ENCODE measurements around the gene GSK3B.
"Not testable (repeated sequence)": the region's sequence is repeated elsewhere in the genome, so short reads cannot be mapped to it uniquely, and the experiment has no call there.

GSK3B gene

DNA sequence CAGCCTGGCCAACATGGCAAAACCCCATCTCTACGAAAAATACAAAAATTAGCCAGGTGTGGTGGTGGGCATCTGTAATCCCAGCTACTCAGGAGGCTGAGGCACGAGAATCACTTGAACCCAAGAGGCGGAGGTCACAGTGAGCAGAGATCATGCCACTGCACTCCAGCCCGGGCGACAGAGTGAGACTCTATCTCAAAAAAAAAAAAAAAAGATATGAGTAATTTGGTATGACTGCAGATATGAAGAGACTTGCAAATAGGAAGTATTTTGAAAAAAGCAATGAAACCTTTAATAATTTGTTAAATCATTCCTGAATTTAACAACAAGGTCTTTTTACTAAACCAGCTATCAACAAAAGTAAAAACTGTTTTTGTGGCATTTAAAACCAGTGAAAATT lies 42.7 kb downstream of the GSK3B start:
- not testable (repeated sequence) for DNase-seq

DNA sequence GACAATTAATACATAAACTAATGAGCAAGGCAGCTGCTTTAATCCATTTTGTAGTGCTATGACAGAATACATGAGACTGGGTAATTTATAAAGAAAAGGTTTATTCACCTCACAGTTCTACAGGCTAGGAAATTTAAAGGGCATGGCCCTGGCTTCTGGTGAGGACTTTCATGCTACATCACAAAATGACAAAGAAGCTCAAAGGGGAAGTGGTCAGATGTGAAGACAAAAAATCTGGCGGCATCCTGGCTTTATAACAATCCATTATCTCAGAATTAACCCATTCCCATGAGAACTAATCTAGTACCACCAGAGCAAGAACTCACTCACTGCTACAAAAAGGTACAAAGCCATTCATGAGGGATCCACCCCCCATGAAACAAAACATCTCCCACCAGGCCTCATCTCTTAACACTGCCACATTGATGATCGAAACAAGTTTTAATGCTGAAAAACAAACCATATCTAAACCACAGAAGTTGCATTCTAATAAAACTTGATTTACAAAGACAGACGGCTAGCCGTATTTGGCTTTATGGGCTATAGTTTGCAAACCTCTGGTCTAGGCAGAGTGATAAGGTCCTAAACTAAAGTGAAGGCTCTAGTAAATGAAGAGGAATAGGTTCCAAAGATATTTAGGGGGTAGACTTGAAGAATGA lies 44.2 kb downstream of the GSK3B start:
- no peak for DNase-seq

DNA sequence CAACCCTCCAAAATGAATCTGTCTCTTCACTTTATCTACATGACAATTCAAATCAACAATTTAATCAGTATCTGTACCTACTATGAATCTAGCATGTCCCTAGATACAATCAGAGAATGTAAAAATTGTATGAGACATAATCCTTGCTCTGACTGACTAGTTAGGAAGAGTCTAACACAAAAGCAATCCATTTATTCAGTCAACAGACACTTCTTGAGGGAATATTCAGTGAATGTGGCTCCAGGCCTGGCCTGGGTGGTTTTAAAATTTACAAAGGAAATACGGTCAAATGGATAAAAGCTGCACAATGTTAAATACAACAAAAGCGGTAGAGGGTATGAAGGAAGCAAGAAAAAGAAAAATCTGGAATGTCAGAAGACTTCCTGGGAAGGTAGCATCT lies 45.2 kb downstream of the GSK3B start:
- DNase-seq = no peak

DNA sequence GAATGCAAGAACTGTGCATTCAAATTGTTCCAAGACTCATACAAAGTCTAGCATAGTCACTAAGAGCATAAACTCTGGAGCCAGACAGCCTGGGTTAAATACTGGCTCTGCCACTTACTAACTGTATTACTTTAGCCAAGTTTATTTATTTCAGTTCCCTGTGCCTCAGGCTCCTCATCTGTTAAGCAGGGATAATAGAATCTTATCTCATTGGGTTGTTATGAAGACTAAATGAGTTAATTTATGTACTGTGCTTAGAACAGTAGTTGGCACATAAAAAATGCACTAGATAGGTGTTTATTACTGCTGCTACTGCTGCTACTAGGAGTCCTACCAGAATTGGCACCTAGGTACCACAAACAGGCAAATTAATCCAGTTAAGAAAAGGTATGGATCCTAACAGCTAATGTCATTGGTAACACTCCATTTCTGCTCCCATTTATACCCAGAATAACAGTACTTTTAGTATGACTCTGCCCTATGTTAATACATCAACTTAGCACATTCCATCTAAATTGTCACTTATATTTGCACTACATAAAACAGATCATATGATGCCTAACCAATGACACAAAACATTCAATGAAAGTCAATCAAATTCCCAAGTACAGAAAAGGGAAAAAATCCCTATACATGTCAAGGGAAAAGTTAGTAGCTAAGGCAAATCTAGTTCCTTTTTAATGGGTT lies 45.7 kb downstream of the GSK3B start:
- DNase-seq = no peak

DNA sequence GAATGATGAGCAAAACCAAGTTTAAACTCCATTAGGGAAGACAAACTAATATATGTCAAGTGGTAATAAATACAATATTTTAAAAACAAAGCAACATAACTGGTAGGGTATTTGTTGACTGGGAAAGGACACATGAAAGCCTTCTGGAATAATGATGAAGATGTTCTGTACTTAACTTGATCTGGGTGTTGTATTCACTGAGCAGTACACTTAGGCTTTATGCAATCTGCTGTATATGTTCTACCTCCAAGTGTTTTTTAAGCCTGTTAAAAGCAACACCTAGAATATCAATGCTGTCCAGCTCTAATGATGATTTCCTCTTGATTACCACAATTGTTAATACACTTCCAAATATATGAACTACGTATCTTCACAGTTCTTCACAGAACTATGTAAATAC lies 46.6 kb downstream of the GSK3B start:
- no peak for DNase-seq

DNA sequence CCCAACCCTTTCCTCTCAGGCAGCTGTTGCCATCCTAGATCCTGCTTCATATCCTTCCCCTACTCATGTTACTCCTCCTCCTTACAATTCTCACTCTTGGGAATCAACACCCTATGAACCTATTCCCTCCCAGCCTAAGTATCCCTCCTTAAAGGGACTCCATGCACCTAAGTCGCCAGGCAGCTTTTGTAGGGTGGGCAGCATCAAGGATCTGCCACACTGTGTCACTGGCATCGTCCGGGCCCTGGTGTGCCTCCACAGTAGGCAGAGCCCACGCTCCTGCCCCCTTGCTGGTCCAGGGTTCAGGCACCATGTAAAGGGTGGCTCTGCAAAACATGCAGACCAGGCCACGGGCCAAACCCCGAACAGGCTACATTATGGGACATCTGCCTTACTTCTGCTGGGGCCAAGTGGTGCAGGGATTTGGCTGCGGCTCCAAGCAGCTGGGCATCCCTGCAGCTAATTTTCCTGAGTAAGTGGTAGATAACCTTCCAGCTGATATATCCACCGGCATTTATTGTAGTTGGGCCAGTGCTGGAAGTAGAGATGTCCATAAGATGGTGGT lies 53.4 kb downstream of the GSK3B start:
- DNase-seq = no peak

DNA sequence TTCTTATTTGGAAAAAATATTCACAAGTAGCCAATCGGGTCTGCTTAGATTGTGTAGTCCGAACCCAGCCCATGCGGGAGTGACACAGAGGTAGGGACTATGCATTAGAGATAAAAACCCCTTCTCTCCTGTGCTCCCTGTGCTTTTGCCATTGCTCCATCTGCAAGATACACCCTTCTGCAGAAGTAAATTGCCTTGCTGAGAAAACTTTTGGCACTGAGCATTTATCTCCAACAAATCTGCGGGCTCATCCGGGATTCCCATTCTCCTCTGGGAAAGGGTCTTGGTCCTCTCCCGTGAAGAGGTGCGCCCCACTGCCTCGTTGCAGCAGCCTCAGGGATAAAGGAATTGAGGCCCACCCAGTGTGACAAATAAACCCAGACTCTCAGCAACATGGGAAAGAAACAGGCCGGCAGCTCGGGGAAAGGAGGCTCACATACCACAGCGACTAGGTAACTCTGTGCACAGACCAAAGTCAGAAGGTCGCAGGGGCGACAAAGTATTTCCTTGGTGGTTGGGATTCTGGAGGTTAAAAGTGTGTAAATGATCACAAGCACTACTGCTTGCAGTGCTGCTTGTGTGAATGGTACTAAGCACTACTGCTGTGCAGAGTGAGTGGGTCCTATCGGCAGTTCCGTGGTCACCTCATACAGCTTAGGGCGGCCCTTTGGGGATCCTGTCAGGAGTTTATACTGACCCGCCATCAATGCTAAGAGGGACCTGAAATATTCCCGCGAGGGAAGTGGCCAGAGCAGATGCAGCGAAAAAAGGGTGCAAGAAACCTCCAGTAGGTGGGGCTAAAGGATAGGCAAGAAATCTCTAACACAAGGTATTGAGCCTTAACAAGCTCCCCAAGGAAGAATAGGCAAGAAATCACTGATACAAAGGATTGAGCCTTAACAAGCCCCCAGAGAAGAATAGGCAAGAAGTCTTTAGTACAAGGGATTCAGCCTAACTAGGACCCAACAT lies 54.3 kb downstream of the GSK3B start:
- DNase-seq = peak; percentile 26

DNA sequence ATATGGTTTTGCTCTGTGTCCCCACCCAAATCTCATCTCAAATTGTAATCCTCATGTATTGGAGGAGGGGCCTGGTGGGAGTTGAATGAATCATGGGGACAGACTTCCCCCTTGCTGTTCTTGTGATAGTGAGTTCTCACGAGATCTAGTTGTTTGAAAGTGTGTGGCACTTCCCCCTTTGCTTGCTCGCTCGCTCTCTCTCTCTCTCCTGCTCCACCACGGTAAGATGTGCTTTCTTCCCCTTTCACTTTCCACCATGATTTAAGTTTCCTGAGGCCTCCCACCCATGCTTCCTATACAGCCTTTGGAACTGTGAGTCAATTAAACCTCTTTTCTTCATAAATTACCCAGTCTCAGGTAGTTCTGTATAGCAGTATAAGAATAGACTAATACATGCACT lies 60.7 kb downstream of the GSK3B start:
- no peak for DNase-seq

DNA sequence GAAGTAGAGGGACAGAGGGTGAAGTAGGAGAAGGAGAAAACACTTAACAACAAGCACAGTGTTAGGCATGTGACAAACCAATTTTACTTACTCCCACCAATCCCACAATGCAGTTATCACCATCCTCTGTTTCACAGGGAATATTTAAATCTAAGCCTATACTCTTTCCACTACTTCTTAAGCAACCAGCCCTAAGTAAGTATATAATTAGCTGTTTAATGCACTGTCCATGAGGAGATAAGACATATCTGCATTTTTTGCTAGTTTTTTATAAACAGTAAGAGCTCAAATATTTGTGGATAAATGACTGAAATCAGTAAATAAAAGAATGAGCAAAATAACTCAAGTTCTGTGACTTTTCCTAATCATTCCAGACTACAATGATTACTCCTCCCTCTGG lies 62.7 kb downstream of the GSK3B start:
- DNase-seq = no peak

DNA sequence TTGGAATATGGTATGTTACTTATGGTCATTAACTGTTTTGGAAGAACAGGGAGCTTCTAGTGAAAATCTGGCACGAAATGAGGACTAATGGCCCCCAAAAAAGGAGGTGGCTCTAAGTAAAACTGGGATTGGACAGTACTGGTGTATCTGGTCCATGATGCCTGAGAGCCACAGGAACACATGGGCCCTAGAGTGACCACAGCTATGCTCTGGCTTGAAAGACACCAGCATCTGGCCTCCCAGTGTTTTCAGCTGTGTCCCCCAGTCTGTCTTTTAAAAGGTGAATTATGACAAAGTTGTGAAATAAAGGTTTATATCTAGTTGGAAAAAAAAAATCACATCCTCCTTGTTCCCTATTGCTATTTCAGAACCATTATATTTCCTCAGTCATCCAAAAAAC lies 64.5 kb downstream of the GSK3B start:
- no peak for DNase-seq

DNA sequence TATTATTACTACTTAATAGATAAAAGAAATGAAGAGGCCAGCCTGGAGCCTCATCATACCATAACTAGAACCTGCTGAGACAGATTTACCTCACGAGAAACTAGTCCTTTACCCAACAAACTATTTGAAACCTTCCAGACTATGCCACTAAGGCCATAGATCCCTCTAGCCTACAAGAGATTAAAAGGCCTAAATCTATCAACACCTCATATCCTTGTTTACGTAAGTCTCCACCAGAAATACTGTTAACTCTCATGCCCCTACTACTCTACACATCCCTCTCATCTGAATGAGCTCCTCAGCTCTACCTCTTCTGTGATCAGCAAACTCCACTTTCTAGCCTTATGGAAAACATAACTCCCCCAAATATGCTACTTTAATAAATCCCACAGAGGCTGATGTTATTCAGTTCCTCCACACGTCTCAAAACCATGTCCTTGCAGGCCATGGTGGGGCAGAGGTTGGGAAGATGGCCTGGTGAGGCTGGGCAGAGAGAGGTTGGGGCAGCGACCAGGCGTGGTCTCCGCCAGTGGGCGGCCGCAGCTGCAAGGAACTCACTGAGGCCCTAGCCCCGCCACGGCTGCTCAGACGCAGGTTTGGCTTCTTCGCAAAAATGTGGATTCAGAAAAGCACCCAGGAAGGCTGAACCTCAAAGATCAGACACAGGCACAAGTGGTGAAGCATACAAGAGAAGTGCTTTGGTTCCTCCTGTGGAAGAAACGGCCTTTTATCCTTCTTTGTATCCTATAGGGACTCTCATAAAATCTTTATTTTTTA lies 65.8 kb downstream of the GSK3B start:
- DNase-seq = no peak

DNA sequence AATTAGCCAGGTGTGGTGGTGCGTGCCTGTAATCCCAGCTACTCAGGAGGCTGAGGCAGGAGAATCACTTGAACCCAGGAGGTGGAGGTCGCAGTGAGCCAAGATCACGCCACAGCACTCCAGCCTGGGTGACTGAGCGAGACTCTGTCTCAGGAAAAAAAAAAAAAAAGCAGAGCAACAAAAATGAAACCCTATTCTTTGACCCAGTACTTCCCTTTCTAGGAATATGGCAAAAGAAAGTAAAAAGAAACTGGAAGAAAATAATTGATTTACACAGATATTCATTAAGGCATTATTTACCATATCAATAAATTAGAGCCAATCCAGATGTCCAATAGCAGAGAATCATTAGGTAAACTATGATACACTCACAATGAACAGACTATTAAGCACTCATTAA lies 67.0 kb downstream of the GSK3B start:
- no peak for DNase-seq

DNA sequence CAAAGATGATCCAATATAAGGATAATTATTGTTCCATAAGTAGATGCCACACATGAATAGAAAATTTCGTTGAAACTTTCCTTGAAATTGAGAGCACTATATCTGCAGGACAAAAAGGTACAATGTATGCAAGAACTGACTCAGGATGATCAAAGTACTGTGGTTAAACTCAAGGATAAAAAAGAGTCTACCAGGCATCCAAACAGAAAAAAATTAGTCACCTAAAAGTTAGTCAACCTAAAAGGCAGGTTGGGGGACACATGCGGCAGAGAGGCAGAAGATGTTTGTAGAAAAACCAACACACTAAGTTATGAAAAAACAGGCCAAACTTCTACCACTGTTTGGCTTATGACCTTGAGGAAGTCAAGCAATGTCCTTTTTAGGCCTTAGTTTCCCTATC lies 68.7 kb downstream of the GSK3B start:
- no peak for DNase-seq

DNA sequence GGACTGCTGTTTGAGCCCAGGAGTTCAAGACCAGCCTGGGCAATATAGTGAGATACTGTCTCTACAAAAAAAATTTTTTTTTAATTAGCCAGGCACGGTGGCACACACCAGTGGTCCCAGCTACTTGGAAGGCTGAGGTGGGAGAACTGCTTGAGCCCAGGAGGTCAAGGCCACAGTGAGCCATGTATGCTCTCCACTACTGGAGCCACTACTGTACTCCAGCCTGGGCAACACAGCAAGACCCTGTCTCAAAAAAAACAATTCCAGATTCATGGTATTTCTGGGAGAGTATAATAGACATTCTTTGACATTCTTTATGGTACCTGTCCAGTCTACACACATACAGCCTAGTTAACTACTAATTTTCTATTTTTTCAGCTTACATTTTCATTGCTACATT lies 70.1 kb downstream of the GSK3B start:
- DNase-seq = no peak

DNA sequence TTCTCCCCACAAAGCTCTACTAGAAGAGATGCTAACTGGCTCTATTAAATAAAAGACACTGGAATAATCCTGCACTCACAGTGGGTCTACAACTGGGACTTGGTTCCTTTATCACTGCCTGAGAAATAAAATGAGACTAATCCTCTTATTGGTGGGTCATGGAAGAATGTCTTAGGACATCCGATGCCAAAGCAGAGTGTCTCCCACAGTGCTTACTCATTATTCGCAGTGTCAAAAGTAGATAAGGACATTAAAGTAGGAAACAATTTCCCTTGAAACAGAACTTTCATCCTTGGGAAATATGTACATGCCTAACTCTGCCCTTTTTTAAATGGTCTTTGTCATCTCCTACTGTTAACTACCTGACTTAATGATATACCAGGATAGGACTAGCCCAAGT lies 71.5 kb downstream of the GSK3B start:
- peak; percentile 44 for DNase-seq

DNA sequence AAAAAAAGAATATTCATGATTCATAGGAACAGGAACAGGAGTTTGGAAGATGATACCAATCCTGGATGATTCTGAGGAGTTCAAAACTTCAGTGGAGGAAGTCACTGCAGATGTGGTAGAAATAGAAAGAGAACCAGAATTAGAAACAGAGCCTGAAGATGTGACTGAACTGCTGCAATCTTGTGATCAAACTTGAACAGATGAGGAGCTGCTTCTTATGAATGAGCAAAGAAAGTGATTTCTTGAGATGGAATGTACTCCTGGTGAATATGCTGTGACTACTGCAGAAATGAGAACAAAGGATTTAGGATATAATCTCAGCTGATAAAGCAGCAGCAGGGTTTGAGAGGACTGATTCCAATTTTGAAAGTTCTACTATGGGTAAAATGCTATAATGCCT lies 72.7 kb downstream of the GSK3B start:
- no peak for DNase-seq

DNA sequence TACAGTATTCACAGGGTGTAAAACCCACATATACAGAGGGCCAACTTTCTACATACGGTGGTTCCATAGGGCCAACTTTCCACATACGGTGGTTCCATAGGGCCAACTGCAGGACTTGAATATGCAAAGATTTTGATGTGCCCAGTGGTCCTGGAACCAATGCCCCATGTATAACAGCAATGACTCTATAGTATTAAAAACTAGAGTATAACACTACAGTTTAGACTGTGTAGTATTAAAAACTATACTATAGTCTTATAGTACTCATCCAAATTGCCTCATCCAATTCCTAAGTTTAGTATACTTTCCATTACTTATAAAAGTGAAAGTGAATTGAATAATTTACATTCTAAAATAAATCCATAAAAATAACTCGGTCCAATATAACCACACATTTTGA lies 75.9 kb downstream of the GSK3B start:
- no peak for DNase-seq

DNA sequence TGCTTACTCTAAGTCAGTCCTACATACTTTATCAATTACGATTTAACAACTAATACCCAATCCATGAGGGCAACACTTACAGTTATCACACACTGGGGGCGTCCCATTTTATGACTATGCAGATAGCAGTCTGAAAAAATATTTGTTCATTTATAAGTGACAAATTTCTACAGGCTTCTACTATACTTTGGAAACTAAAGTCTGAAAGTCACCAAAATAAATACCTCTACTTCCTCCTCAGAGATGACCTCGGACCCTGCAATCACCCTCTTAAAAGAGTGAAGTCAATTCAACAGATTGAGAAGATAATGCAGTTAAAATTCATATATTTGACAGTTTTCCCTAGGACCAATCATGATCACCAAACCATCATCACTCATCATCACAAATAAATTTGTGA lies 76.6 kb downstream of the GSK3B start:
- no peak for DNase-seq

DNA sequence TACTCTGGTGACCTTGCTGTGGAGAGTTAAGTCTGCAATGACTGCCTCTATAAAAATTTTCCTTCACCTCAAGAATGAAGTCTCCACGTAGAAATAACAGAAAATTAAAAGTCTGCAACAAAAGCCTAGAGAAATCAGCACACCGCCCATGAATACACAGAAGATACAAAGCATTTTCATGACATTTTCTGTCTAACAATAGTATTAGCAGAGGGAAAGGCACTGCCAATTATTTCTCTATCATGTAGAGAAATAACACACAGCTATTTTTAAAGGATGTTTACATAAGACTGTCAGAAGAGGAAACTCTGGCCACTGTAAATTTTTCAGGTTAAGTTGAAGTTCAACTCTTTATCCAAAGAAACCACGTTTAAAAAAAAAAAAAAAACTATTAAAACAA lies 80.8 kb downstream of the GSK3B start:
- DNase-seq = no peak

DNA sequence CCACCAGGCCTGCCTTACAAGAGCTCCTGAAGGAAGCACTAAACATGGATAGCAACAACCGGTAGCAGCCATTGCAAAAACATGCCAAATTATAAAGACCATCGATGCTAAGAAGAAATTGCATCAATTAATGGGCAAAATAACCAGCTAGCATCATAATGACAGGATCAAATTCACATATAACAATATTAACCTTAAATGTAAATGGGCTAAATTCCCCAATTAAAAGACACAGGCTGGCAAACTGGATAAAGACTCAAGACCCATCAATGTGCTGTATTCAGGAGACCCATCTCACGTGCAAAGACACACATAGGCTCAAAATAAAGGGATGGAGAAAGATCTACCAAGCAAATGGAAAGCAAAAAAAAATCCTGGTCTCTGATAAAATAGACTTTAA lies 88.5 kb downstream of the GSK3B start:
- not testable (repeated sequence) for DNase-seq

DNA sequence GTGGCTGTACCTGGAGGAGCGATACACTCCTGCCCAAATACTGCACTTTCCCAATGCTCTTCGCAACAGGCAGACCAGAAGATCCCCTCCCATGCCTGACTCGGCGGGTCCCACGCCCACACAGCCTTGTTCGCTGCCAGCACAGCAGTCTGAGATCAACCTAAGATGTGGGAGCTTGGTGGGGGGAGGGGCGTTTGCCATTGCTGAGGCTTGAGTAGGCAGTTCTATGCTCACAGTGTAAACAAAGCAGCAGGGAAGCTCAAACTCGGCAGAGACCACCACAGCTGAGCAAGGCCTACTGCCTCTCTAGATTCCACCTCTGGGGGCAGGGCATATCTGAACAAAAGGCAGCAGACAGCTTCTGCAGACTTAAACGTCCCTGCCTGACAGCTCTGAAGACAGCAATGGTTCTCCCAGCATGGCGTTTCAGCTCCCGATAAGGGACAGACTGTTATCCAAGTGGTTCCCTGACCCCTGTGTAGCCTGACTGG lies 90.2 kb downstream of the GSK3B start:
- DNase-seq = peak; percentile 60

DNA sequence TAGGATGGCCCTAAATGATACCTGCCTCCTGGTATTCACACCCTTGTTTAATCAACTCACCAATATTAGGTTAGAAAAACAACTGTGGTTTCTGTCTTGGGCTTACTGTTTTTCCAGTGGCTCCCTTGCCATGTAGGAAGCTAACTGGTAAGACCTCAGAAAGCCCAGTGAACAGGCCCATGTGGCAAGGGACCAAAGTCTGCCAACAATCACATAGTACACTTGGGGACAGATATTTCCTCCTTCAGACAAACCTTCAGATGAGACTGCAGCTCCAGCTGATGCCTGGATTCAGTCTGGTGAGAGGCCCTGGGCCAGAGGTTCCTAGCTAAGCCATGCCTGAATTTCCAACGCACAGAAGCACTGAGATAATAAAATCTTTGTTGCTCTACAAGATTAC lies 96.1 kb downstream of the GSK3B start:
- DNase-seq = no peak

DNA sequence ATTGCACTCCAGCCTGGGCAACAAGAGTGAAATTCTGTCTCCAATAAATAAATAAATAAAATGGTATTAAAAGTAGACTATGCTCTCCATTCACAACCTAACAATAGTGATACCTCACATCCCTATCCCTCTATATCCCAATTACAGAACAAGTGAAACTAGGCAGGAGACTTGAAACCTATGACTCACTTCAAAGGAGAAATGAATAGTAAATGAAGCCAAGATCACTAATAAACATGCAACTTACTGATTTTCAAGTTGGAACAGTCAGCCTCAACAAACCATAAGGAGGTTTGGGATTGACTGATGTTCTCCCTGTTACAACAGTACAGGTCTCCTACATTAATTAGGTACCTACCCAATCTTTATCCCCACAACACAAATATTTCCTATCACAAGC lies 103.4 kb downstream of the GSK3B start:
- DNase-seq = no peak
